KMS-11 (cell line): ENCODE data around the gene MT1B.

Experiments used
- H2AFZ ChIP-seq: fragments of 200-600 bp; sonication (generic); 2 replicates; pipeline ENCODE4 v1.6.1; 2016; ENCODE audit warnings: antibody characterized with exemption, mixed run types, low read depth
- H3K27ac ChIP-seq: fragments of 200-600 bp; sonication (generic); 2 replicates; pipeline ENCODE4 v1.6.1; 2016; ENCODE audit warnings: mild to moderate bottlenecking, mixed run types
- H3K27me3 ChIP-seq: fragments of 200-600 bp; sonication (generic); 2 replicates; pipeline ENCODE4 v1.6.1; 2017; ENCODE audit warnings: mild to moderate bottlenecking, low read depth, mixed run types, moderate library complexity; ENCODE audit not compliant: insufficient read depth
- H3K36me3 ChIP-seq: fragments of 200-600 bp; sonication (generic); 2 replicates; pipeline ENCODE4 v1.6.1; 2017; ENCODE audit warnings: mild to moderate bottlenecking, mixed run types; ENCODE audit not compliant: insufficient read depth
- H3K4me1 ChIP-seq: fragments of 200-600 bp; sonication (generic); 2 replicates; pipeline ENCODE4 v1.6.1; 2016; ENCODE audit warnings: mild to moderate bottlenecking, low read depth, mixed run types; ENCODE audit not compliant: poor library complexity, severe bottlenecking
- H3K4me2 ChIP-seq: fragments of 200-600 bp; sonication (generic); 2 replicates; pipeline ENCODE4 v1.7.0; 2016; ENCODE audit warnings: mild to moderate bottlenecking, mixed run types
- H3K4me3 ChIP-seq: fragments of 200-600 bp; sonication (generic); IDR thresholded peaks from 2 replicates; pipeline ENCODE4 v1.6.1; 2017; ENCODE audit warnings: low read depth, low read length, mixed read lengths; ENCODE audit not compliant: insufficient read depth
- H3K79me2 ChIP-seq: fragments of 200-600 bp; sonication (generic); 2 replicates; pipeline ENCODE4 v1.6.1; 2016; ENCODE audit warnings: low read depth, mixed run types; ENCODE audit not compliant: insufficient read depth
- H3K9ac ChIP-seq: fragments of 200-600 bp; sonication (generic); 2 replicates; pipeline ENCODE4 v1.6.1; 2016; ENCODE audit warnings: mild to moderate bottlenecking, mixed run types
- H4K20me1 ChIP-seq: fragments of 200-600 bp; sonication (generic); 2 replicates; pipeline ENCODE4 v1.6.1; 2016; ENCODE audit warnings: mild to moderate bottlenecking, mixed run types; ENCODE audit not compliant: insufficient read depth
- CTCF ChIP-seq: fragments of 200-600 bp; sonication (generic); conservative IDR thresholded peaks from 2 replicates; pipeline ENCODE4 v1.6.1; 2017; ENCODE audit warnings: low read depth, mild to moderate bottlenecking, antibody characterized with exemption, low read length, moderate library complexity, mixed read lengths

MT1B gene

GRCh38 chr16:56610609-56611111, 41.0 kb upstream of the MT1B start:
- H3K79me2 ChIP-seq = no peaks in the 10 kb centered on the region
- H3K27ac ChIP-seq = no peak overlapping the region
- no peaks in the 10 kb centered on the region for H4K20me1 ChIP-seq
- no peak for TF ChIP-seq CTCF
- H3K9ac ChIP-seq = no peak overlapping the region
- H3K27me3 ChIP-seq = peaks cover 10% of the 10 kb centered on the region; the same call in 1 of the 2 replicates
- H3K4me3 ChIP-seq = no peak overlapping the region
- no peak overlapping the region for H2AFZ ChIP-seq
- H3K4me1 ChIP-seq = peaks cover 16% of the 10 kb centered on the region
- no peak overlapping the region; the same call in 1 of the 2 replicates for H3K4me2 ChIP-seq
- H3K36me3 ChIP-seq = no peaks in the 10 kb centered on the region

- Histone ChIP-seq H2AFZ (no peak overlapping the region), H3K36me3 (no peaks in the 10 kb centered on the region), H3K27ac (no peak overlapping the region), H3K9ac (no peak overlapping the region), H4K20me1 (no peaks in the 10 kb centered on the region), H3K79me2 (no peaks in the 10 kb centered on the region), H3K4me2 (no peak overlapping the region), H3K4me3 (no peak overlapping the region), H3K27me3 (peaks cover 10% of the 10 kb centered on the region; the same call in 1 of the 2 replicates), H3K4me1 (peaks cover 16% of the 10 kb centered on the region)
- no peak for TF ChIP-seq CTCF
Observed at GRCh38 chr16:56611281-56611833, 40.3 kb upstream of the MT1B start.

GRCh38 chr16:56613706-56614105, 38.0 kb upstream of the MT1B start:
- Histone ChIP-seq H3K4me1 (peaks cover 14% of the 10 kb centered on the region), H3K4me2 (no peak overlapping the region), H3K9ac (no peak overlapping the region), H3K27ac (no peak overlapping the region), H3K36me3 (no peaks in the 10 kb centered on the region), H3K4me3 (no peak overlapping the region), H3K79me2 (no peaks in the 10 kb centered on the region), H2AFZ (no peak overlapping the region), H4K20me1 (no peaks in the 10 kb centered on the region), H3K27me3 (peaks cover 8% of the 10 kb centered on the region; the same call in 1 of the 2 replicates)
- no peak for TF ChIP-seq CTCF

- Histone ChIP-seq H3K9ac (no peak overlapping the region), H3K36me3 (no peaks in the 10 kb centered on the region), H3K79me2 (no peaks in the 10 kb centered on the region), H3K4me2 (no peak overlapping the region), H3K4me3 (no peak overlapping the region), H3K27ac (no peak overlapping the region), H4K20me1 (no peaks in the 10 kb centered on the region), H3K27me3 (peaks cover 5% of the 10 kb centered on the region; the same call in 1 of the 2 replicates), H2AFZ (no peak overlapping the region), H3K4me1 (peaks cover 6% of the 10 kb centered on the region)
- TF ChIP-seq CTCF = no peak
Observed at GRCh38 chr16:56614549-56614991, 37.1 kb upstream of the MT1B start.
